Ovary (tissue), 3 donors: ENCODE results near the gene AGAP2.
"Not testable (repeated sequence)": the region's sequence is repeated elsewhere in the genome, so short reads cannot be mapped to it uniquely, and the experiment has no call there.

Experiments used
- CTCF ChIP-seq, 3 donors: fragments of 450-650 bp in 2 of 3; fragments of 200-600 bp in 1 of 3; IDR thresholded peaks; one replicate each; pipeline versions ENCODE4 v1.5.1 to v1.8.0; 2016 to 2022; ENCODE audit warnings: antibody characterized with exemption in 3 of 3, mild to moderate bottlenecking in 1 of 3
- POLR2A ChIP-seq: fragments of 450-650 bp; IDR thresholded peaks from one replicate; pipeline ENCODE4 v1.6.1; 2017; ENCODE audit warnings: antibody characterized with exemption, mild to moderate bottlenecking, moderate library complexity
- donor health status: DM: no; HTN: no; CAD: no.

GRCh38 chr12:57715036-57715748, 23.4 kb downstream of the AGAP2 start:
- TF ChIP-seq CTCF (IDR thresholded peaks at IDR 0.05); POLR2A: not testable (repeated sequence)
